ENCODE measurements around the gene LORICRIN. TPM values are rescaled to one million over a fixed set of nuclear protein-coding genes. Genes with fewer than 3 reads are reported as not detected.

LORICRIN gene
- total RNA-seq, 4 donors from 2014 or later: not detected

- Histone ChIP-seq H3K9me3 (no peaks in the 10 kb centered on the region), H3K4me3 (no peak overlapping the region), H3K27ac (no peak overlapping the region), H3K27me3 (no peaks in the 10 kb centered on the region), H3K36me3 (no peaks in the 10 kb centered on the region), H3K4me1 (no peaks in the 10 kb centered on the region)
- no peak for DNase-seq
- TF ChIP-seq POLR2A (IDR thresholded peaks at IDR 0.05): no peak
These were observed 51.0 kb downstream of the LORICRIN start for GRCh38 chr1:153310526-153310925.

Other genes with a start within 250 kb of the LORICRIN start
- not detected for gene SPRR1B, start 228.5 kb upstream of the LORICRIN start, total RNA-seq
- gene SPRR2D, start 218.6 kb upstream of the LORICRIN start, total RNA-seq: not detected
- not detected for gene SPRR2A, start 202.2 kb upstream of the LORICRIN start, total RNA-seq
- not detected for gene SPRR2B, start 188.1 kb upstream of the LORICRIN start, total RNA-seq
- gene SPRR2E, start 165.2 kb upstream of the LORICRIN start, total RNA-seq: not detected
- not detected for gene SPRR2F, start 146.2 kb upstream of the LORICRIN start, total RNA-seq
- gene SPRR2G, start 108.8 kb upstream of the LORICRIN start, total RNA-seq: not detected
- not detected for gene LELP1, start 56.3 kb upstream of the LORICRIN start, total RNA-seq
- not detected for gene PRR9, start 42.1 kb upstream of the LORICRIN start, total RNA-seq
- not detected for gene PGLYRP3, start 53.3 kb downstream of the LORICRIN start, total RNA-seq
- not detected for gene PGLYRP4, start 89.2 kb downstream of the LORICRIN start, total RNA-seq
- 10 to 100 TPM in 3 of 4 donors, 1 to 10 TPM in 1; 6.8 to 96.6 (median 17.6) TPM for gene S100A9, start 98.2 kb downstream of the LORICRIN start, total RNA-seq
- not detected for gene S100A12, start 115.9 kb downstream of the LORICRIN start, total RNA-seq
- gene S100A8, start 131.4 kb downstream of the LORICRIN start, total RNA-seq: 1 to 10 TPM in 2 of 4 donors, not detected in 2; 7.6 to 9.8 TPM
- gene S100A7A, start 156.8 kb downstream of the LORICRIN start, total RNA-seq: not detected
- gene S100A7, start 201.0 kb downstream of the LORICRIN start, total RNA-seq: not detected

Measured in Peyer's patch (tissue), 4 donors.